K562 (cell line): ENCODE data around the gene GADD45GIP1. TPM values are rescaled to one million over a fixed set of nuclear protein-coding genes. Genes with fewer than 3 reads are reported as not detected.

Experiments
- ATAC-seq: fragments of 200-7000 bp; cut with Tn5 transposase; 3 replicates; pipeline ENCODE4 v1.9.1; 2020; ENCODE audit warnings: moderate library complexity
- BruUV-seq: library from RNA; stranded (reverse); fragments of 400-500 nt; replicated peaks from 2 replicates; lab custom pipeline; 2021; lab: Mats Ljungman, UMichigan
- CTCF ChIA-PET: fragments of 300-600 bp; formaldehyde crosslinking; extraction: SDS; loops from one replicate; lab custom pipeline; 2021; ENCODE audit warnings: low intra/inter-chr PET ratio; lab: Yijun Ruan, JAX
- POLR2A ChIA-PET: fragments of 300-600, 350-650 bp; sonication (Branson Sonifier 250); formaldehyde crosslinking; extraction: SDS; loops from one replicate; lab custom pipeline; 2021; ENCODE audit warnings: antibody characterized with exemption, inconsistent platforms; lab: Yijun Ruan, JAX
- DNase-seq, 4 experiments: peaks; one replicate each; pipeline versions ENCODE4 v3.0.0 to v3.0.0-alpha.2; 2011 to 2018; ENCODE audit warnings: low spot score in 3 of 4, mixed read lengths in 3 of 4; ENCODE audit errors: extremely low read depth in 1 of 4
- FAIRE-seq: peaks from 2 replicates; lab custom pipeline; 2011; peaks lifted over from hg19 to GRCh38; lab: Jason Lieb, UNC
- H2AFZ ChIP-seq: 2 replicates; pipeline ENCODE4 v1.6.0; 2011; ENCODE audit warnings: low read depth, low read length, control low read depth, inconsistent platforms
- H3K27ac ChIP-seq: fragments of 200-600 bp; 3 replicates; pipeline ENCODE4 v1.8.0; 2011; ENCODE audit warnings: low read depth, mild to moderate bottlenecking, control low read depth, inconsistent platforms, low read length, moderate library complexity, mixed read lengths; ENCODE audit errors: extremely low read depth
- H3K27me3 ChIP-seq, 2 experiments: fragments of 300-600 bp in 1 of 2; 2 replicates in 1 of 2; 3 replicates in 1 of 2; pipeline versions ENCODE4 v1.6.0 to v1.8.0; 2011; ENCODE audit warnings: inconsistent platforms in 2 of 2, low read length in 2 of 2, mild to moderate bottlenecking in 1 of 2, mixed read lengths in 1 of 2, moderate library complexity in 1 of 2; ENCODE audit not compliant: control insufficient read depth in 2 of 2, insufficient read depth in 2 of 2
- H3K36me3 ChIP-seq: fragments of 300-600 bp; 3 replicates; pipeline ENCODE4 v1.8.0; 2011; ENCODE audit warnings: mild to moderate bottlenecking, low read length, inconsistent platforms; ENCODE audit not compliant: control insufficient read depth, insufficient read depth
- H3K4me1 ChIP-seq, 2 experiments: fragments of 200-600 bp in 1 of 2; replicated peaks in 1 of 2; 2 replicates in 1 of 2; 3 replicates in 1 of 2; pipeline versions ENCODE4 v1.5.1 to v1.8.0; 2011; ENCODE audit warnings: inconsistent platforms in 2 of 2, low read length in 2 of 2, mild to moderate bottlenecking in 1 of 2, mixed read lengths in 1 of 2, moderate library complexity in 1 of 2; ENCODE audit not compliant: control insufficient read depth in 2 of 2, insufficient read depth in 2 of 2
- H3K4me2 ChIP-seq: 2 replicates; pipeline ENCODE4 v1.6.1; 2011; ENCODE audit warnings: low read length, control low read depth, inconsistent platforms, mixed read lengths; ENCODE audit not compliant: insufficient read depth
- H3K4me3 ChIP-seq: fragments of 200-600 bp; sonication (generic), shearing (Covaris generic); 2 replicates; pipeline ENCODE4 v1.5.1; 2016; ENCODE audit warnings: control low read depth, inconsistent platforms
- H3K79me2 ChIP-seq: fragments of 200-600 bp; 3 replicates; pipeline ENCODE4 v1.8.0; 2011; ENCODE audit warnings: low read length, inconsistent platforms; ENCODE audit not compliant: control insufficient read depth, insufficient read depth
- H3K9ac ChIP-seq, 2 experiments: 2 replicates each; pipeline versions ENCODE4 v1.6.0 to v1.6.1; 2011; ENCODE audit warnings: low read depth in 2 of 2, low read length in 2 of 2, control low read depth in 1 of 2, inconsistent platforms in 1 of 2, mild to moderate bottlenecking in 1 of 2, mixed read lengths in 1 of 2; ENCODE audit not compliant: insufficient read depth in 1 of 2
- H3K9me1 ChIP-seq: one replicate; pipeline ENCODE4 v1.6.0; 2011; ENCODE audit warnings: inconsistent platforms, mild to moderate bottlenecking, low read length, moderate library complexity; ENCODE audit not compliant: control insufficient read depth, insufficient read depth
- H3K9me3 ChIP-seq: replicated peaks from 2 replicates; pipeline ENCODE4 v1.5.1; 2011; ENCODE audit warnings: low read depth, low read length, inconsistent platforms; ENCODE audit not compliant: control insufficient read depth, insufficient read depth
- H4K20me1 ChIP-seq: replicated peaks from 2 replicates; pipeline ENCODE4 v1.6.1; 2011; ENCODE audit warnings: low read length, inconsistent platforms, mixed read lengths; ENCODE audit not compliant: control insufficient read depth, insufficient read depth
- CHD2 ChIP-seq: IDR thresholded peaks from 2 replicates; pipeline ENCODE4 v1.6.1; 2011; ENCODE audit warnings: low read depth, low read length
- ELF4 ChIP-seq: fragments of 450-650 bp; formaldehyde crosslinking; IDR thresholded peaks from 2 replicates; pipeline ENCODE4 v1.4.0; 2022; ENCODE audit warnings: missing genetic modification characterization
- NCOA4 ChIP-seq: fragments of 450-650 bp; IDR thresholded peaks from 2 replicates; pipeline ENCODE4 v1.6.1; 2018; ENCODE audit warnings: mild to moderate bottlenecking; ENCODE audit not compliant: partially characterized antibody
- OTX1 ChIP-seq: fragments of 450-650 bp; formaldehyde crosslinking; IDR thresholded peaks from 2 replicates; pipeline ENCODE4 v1.4.0; 2022; ENCODE audit warnings: mild to moderate bottlenecking
- PHTF2 ChIP-seq: fragments of 250-450 bp; sonication (Bioruptor Pico); IDR thresholded peaks from 2 replicates; pipeline ENCODE4 v1.5.0; 2021; ENCODE audit warnings: mild to moderate bottlenecking
- PKNOX1 ChIP-seq: fragments of 450-650 bp; IDR thresholded peaks from 2 replicates; pipeline ENCODE4 v1.6.1; 2016
- RNF2 ChIP-seq: sonication (generic); IDR thresholded peaks from 2 replicates; pipeline ENCODE4 v1.6.1; 2016
- TAF1 ChIP-seq: IDR thresholded peaks from 2 replicates; pipeline ENCODE4 v1.6.1; 2011; ENCODE audit warnings: mild to moderate bottlenecking, low read length, moderate library complexity; ENCODE audit not compliant: insufficient read depth, control insufficient read depth, severe bottlenecking; ENCODE audit errors: extremely low read depth
- TEAD1 ChIP-seq, 2 experiments: fragments of 450-650 bp in 1 of 2; sonication (generic) in 1 of 2; formaldehyde crosslinking; IDR thresholded peaks; 2 replicates each; pipeline versions ENCODE4 v1.4.0 to v1.8.0; 2020 to 2022; ENCODE audit warnings: mild to moderate bottlenecking in 2 of 2, missing genetic modification reagents in 1 of 2
- THRAP3 ChIP-seq: fragments of 450-650 bp; IDR thresholded peaks from 2 replicates; pipeline ENCODE4 v1.6.1; 2016; ENCODE audit warnings: mild to moderate bottlenecking, inconsistent platforms, borderline replicate concordance
- ZBED1 ChIP-seq: IDR thresholded peaks from 2 replicates; pipeline ENCODE4 v1.6.1; 2014
- ZBTB43 ChIP-seq: sonication (generic); formaldehyde crosslinking; IDR thresholded peaks from 2 replicates; pipeline ENCODE4 v1.8.0; 2023; ENCODE audit warnings: mild to moderate bottlenecking, missing genetic modification reagents
- ZNF384 ChIP-seq: IDR thresholded peaks from 2 replicates; pipeline ENCODE4 v1.6.1; 2012; ENCODE audit warnings: low read depth, low read length, improper control_type of control experiment
- ZNF512 ChIP-seq: IDR thresholded peaks from 2 replicates; pipeline ENCODE4 v1.6.1; 2016; ENCODE audit warnings: missing genetic modification characterization, missing compliant biosample characterization
- WGBS: fragments of 100-300 bp; shearing (Covaris generic); methylation state at CpG from one replicate; pipeline ENCODE4 v1.1.6; 2016; ENCODE audit warnings: low coverage, mixed read lengths; ENCODE audit not compliant: insufficient coverage; ENCODE audit errors: missing lambda C conversion rate; 5-methylcytosine and 5-hydroxymethylcytosine counted together
- in situ Hi-C: fragments of 300-500 bp; cut with MboI; formaldehyde crosslinking; loops from 4 replicates; pipeline ENCODE4 v1.15.0; 2018; ENCODE audit warnings: inconsistent platforms, mixed read lengths
- intact Hi-C: fragments of 100-400 bp; cut with micrococcal nuclease; formaldehyde crosslinking; loops from 2 replicates; pipeline ENCODE4 v1.14.2; 2022
- polyA plus RNA-seq, 8 experiments: library from polyadenylated mRNA; depleted of rRNA in 4 of 8; stranded (reverse) in 5 of 8; unstranded in 3 of 8; fragments of >200 nt; fragmentation: Nextera tagmentation in 2 of 8; fragmentation: Illumina TruSeq in 1 of 8; extraction: Ambion mirVana in 2 of 8; extraction: Trizol in 1 of 8; gene quantifications; 2 replicates each; pipeline versions ENCODE4 v1.2.1 to v1.2.3, GENCODE V29; 2011 to 2014; ENCODE audit warnings: inconsistent platforms in 1 of 8, missing spikeins in 1 of 8
- total RNA-seq, 7 experiments: library from RNA; depleted of rRNA in 6 of 7; stranded (reverse); fragments of >200 nt in 6 of 7; fragmentation: Illumina TruSeq in 2 of 7; extraction: Trizol in 2 of 7; gene quantifications; 2 replicates each; pipeline versions ENCODE4 v1.2.1 to v1.2.3, GENCODE V29; 2011 to 2021; ENCODE audit warnings: low replicate concordance in 1 of 7
- TF ChIP-seq, protein P1 (sequence below): fragments of 450-650 bp; IDR thresholded peaks from 2 replicates; pipeline ENCODE4 v1.6.1; 2016; ENCODE audit warnings: missing biosample characterization, missing genetic modification characterization

The GADD45GIP1 gene
- total and polyA plus RNA-seq, 9 of the 15 experiments (the other 6 are each of a cell fraction or from before 2014, with no cell fraction given) = 5.1 to 161 (median 29.2) TPM

GRCh38 chr19:12982648-12983047 is 25.6 kb upstream of the GADD45GIP1 start (continued):
- TF ChIP-seq ZBTB43 = no peak
- TF ChIP-seq ELF4 (CRISPR knock-in tag) = peak; percentile 78
- TF ChIP-seq ZNF512 (tag) = peak; percentile 79; the same call in 1 of the 2 replicates
- TF ChIP-seq THRAP3 = 0 out of 2 replicates have a peak, but pooled peaks have one; percentile 53
- TF ChIP-seq OTX1 (CRISPR knock-in tag) = peak; percentile 61; the same call in 1 of the 2 replicates
- TF ChIP-seq NCOA4 = peak; percentile 49

DNA sequence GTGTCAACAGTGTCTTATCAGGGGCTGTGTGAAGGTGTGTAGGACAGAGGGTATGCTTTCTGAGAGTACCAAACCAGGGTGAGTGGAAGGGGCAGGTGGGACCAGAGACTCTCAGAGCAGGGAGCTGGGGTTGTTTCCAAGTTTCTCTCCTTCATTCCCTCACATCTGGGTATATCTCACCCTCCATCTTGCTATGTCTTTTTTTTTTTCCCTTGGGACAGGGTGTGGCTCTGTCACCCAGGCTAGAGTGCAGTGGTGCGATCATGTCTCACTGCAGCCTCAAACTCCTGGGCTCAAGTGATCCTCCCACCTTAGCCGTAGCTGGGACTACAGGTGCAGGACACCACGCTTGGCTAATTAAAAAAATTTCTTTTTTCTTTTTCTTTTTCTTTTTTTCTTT is 23.0 kb upstream of the GADD45GIP1 start:
- H3K27me3 ChIP-seq = no peaks in the 10 kb centered on the region
- H3K4me1 ChIP-seq = peaks cover 10 to 52% of the 10 kb centered on the region in 2 experiments; a peak in 4 of 5 replicates
- ATAC-seq = no peak
- ChIA-PET POLR2A (interaction anchor here (0.8 to 0.9 kb wide), 2 partner anchors 121 to 173 kb away, joined by 3 to 5 read pairs; no protein-coding TSS in a partner anchor), CTCF (interaction anchor here (0.9 kb wide), 1 partner anchor 14 kb away, joined by 3 read pairs; no protein-coding TSS in a partner anchor)
- intact Hi-C loops = loop anchor here (5.0 kb wide), 1 partner anchor 282 kb away; no protein-coding TSS in a partner anchor
- H3K79me2 ChIP-seq = no peaks in the 10 kb centered on the region
- no peak overlapping the region for H3K27ac ChIP-seq
- H4K20me1 ChIP-seq = no peaks in the 10 kb centered on the region
- H3K36me3 ChIP-seq = no peaks in the 10 kb centered on the region
- no peak for FAIRE-seq
- H3K9me3 ChIP-seq = no peaks in the 10 kb centered on the region
- in situ Hi-C loops = loop anchor here (5.0 to 10.0 kb wide), 2 partner anchors 112 to 445 kb away; no protein-coding TSS in a partner anchor
- H3K4me3 ChIP-seq = no peak overlapping the region
- H2AFZ ChIP-seq = no peak overlapping the region
- DNase-seq = peak in 1 of 4 experiments; percentile 5
- H3K9me1 ChIP-seq = no peaks in the 10 kb centered on the region
- H3K4me2 ChIP-seq = no peak overlapping the region
- BruUV-seq = no TSS peak
- H3K9ac ChIP-seq = no peak overlapping the region
- WGBS = 7% methylated on average over 3 of the region's 3 CpGs
- TF ChIP-seq, protein P1, sequence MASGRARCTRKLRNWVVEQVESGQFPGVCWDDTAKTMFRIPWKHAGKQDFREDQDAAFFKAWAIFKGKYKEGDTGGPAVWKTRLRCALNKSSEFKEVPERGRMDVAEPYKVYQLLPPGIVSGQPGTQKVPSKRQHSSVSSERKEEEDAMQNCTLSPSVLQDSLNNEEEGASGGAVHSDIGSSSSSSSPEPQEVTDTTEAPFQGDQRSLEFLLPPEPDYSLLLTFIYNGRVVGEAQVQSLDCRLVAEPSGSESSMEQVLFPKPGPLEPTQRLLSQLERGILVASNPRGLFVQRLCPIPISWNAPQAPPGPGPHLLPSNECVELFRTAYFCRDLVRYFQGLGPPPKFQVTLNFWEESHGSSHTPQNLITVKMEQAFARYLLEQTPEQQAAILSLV = no peak
- no peak for TF ChIP-seq TEAD1 (CRISPR knock-in tag; IDR thresholded peaks at IDR 0.05)
- no peak for TF ChIP-seq PKNOX1
- no peak for TF ChIP-seq ZBED1
- peak; percentile 66; the same call in 1 of the 2 replicates for TF ChIP-seq ZNF384
- no peak for TF ChIP-seq PHTF2 (CRISPR knock-in tag)
- TF ChIP-seq RNF2 = no peak
- no peak for TF ChIP-seq CHD2
- TF ChIP-seq TAF1 = no peak
